Measurements from ENCODE around the gene DHX29. TPM values are rescaled to one million over a fixed set of nuclear protein-coding genes. Genes with fewer than 3 reads are reported as not detected.

DHX29 gene
- total and polyA plus RNA-seq, 2 donors (not counting 1 experiment from before 2014, with no cell fraction given), result 3.9 to 18.1 TPM

DNA sequence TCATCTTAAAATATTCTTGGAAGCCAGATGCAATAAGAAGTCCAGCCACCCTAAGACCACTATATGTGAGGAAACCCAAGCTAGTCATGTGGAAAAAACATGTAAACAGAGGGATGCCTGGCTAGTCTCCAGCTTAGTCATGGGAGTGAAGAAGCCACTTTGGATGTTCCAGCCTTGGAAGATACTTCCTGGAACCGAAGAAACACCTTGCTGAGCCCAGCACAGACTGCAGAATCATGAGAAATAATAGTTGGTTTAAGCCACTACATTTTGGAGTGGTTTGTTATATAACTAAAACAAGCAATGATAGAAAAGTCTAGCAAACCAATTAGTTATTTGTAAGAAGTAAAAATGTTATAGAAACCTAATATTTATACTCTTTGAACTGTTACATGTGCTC is 12.6 kb downstream of the DHX29 start:
- WGBS (ENCODE audit: insufficient coverage), result no CpG with 5 or more reads among the region's 1 CpG

GRCh38 chr5:55290991-55291390 is 16.5 kb downstream of the DHX29 start:
- H3K27me3 ChIP-seq (replicated peaks in 1 of 4; ENCODE audit: control extremely low read depth in 1 of 4, control insufficient read depth in 3 of 4, insufficient read depth in 4 of 4, low read length in 3 of 4), result no peaks in the 10 kb centered on the region
- H3K27ac ChIP-seq (ENCODE audit: low read length in 2 of 2), result no peak overlapping the region
- DNase-seq (no peak), ATAC-seq (ENCODE audit: low read depth) (no peak)
- no peak overlapping the region for H3K4me2 ChIP-seq (replicated peaks; ENCODE audit: low read depth, low read length, poor library complexity, severe bottlenecking)
- no peak overlapping the region for H3K9ac ChIP-seq (ENCODE audit: low read length)
- H2AFZ ChIP-seq (ENCODE audit: insufficient read depth, low read depth, low read length, poor library complexity, severe bottlenecking), result no peak overlapping the region
- H3K79me2 ChIP-seq (ENCODE audit: control insufficient read depth, insufficient read depth, low read length), result no peaks in the 10 kb centered on the region
- no peaks in the 10 kb centered on the region for H3K9me3 Mint-ChIP-seq (ENCODE audit: insufficient read depth)
- intact Hi-C loops (cut with micrococcal nuclease), result no loop called here
- POLR2A ChIA-PET, result no interaction called here
- H3K9me3 ChIP-seq (ENCODE audit: control extremely low read depth in 1 of 3, control insufficient read depth in 2 of 3, insufficient read depth in 1 of 3, low read length in 2 of 3), result no peaks in the 10 kb centered on the region
- no peak overlapping the region for H3K4me3 Mint-ChIP-seq
- TF ChIP-seq CTCF (IDR thresholded peaks at IDR 0.05), result no peak
- no peak for TF ChIP-seq EZH2 (IDR thresholded peaks at IDR 0.05; ENCODE audit: borderline replicate concordance, insufficient read depth, low read depth, low read length, poor library complexity, severe bottlenecking)
- H3K4me1 Mint-ChIP-seq, result no peaks in the 10 kb centered on the region
- no peak overlapping the region for H3K4me3 ChIP-seq (ENCODE audit: control extremely low read depth in 1 of 5, extremely low read depth in 1 of 5, insufficient read depth in 1 of 5, low read depth in 2 of 5, low read length in 4 of 5)
- H4K20me1 ChIP-seq (ENCODE audit: control insufficient read depth, insufficient read depth, low read length, poor library complexity, severe bottlenecking), result no peaks in the 10 kb centered on the region
- 100% methylated on average over 1 of the region's 2 CpGs for WGBS (ENCODE audit: insufficient coverage)
- CTCF ChIA-PET, result no interaction called here
- H3K27me3 Mint-ChIP-seq, result no peaks in the 10 kb centered on the region
- no peak overlapping the region for H3K27ac Mint-ChIP-seq
- H3K36me3 ChIP-seq (replicated peaks in 1 of 2; ENCODE audit: control extremely low read depth in 1 of 2, control insufficient read depth in 1 of 2, extremely low read depth in 1 of 2, insufficient read depth in 2 of 2, low read length in 1 of 2), result peaks cover 13 to 61% of the 10 kb centered on the region in 2 experiments
- H3K4me1 ChIP-seq (ENCODE audit: control insufficient read depth in 2 of 2, insufficient read depth in 2 of 2, low read length in 2 of 2), result no peaks in the 10 kb centered on the region

More for the DNA sequence above, 12.6 kb downstream of the DHX29 start:
- Histone ChIP-seq H4K20me1 (ENCODE audit: control insufficient read depth, insufficient read depth, low read length, poor library complexity, severe bottlenecking) (no peaks in the 10 kb centered on the region), H3K4me2 (replicated peaks; ENCODE audit: low read depth, low read length, poor library complexity, severe bottlenecking) (no peak overlapping the region), H3K27ac (ENCODE audit: low read length in 2 of 2) (no peak overlapping the region), H3K36me3 (replicated peaks in 1 of 2; ENCODE audit: control extremely low read depth in 1 of 2, control insufficient read depth in 1 of 2, extremely low read depth in 1 of 2, insufficient read depth in 2 of 2, low read length in 1 of 2) (peaks cover 7 to 44% of the 10 kb centered on the region in 2 experiments), H3K79me2 (ENCODE audit: control insufficient read depth, insufficient read depth, low read length) (peaks cover under 1% of the 10 kb centered on the region), H3K9ac (ENCODE audit: low read length) (no peak overlapping the region), H3K4me1 (ENCODE audit: control insufficient read depth in 2 of 2, insufficient read depth in 2 of 2, low read length in 2 of 2) (no peaks in the 10 kb centered on the region), H3K9me3 (ENCODE audit: control extremely low read depth in 1 of 3, control insufficient read depth in 2 of 3, insufficient read depth in 1 of 3, low read length in 2 of 3) (no peaks in the 10 kb centered on the region), H2AFZ (ENCODE audit: insufficient read depth, low read depth, low read length, poor library complexity, severe bottlenecking) (no peak overlapping the region), H3K27me3 (replicated peaks in 1 of 4; ENCODE audit: control extremely low read depth in 1 of 4, control insufficient read depth in 3 of 4, insufficient read depth in 4 of 4, low read length in 3 of 4) (no peaks in the 10 kb centered on the region), H3K4me3 (ENCODE audit: control extremely low read depth in 1 of 5, extremely low read depth in 1 of 5, insufficient read depth in 1 of 5, low read depth in 2 of 5, low read length in 4 of 5) (no peak overlapping the region)
- H3K27ac Mint-ChIP-seq, result no peak overlapping the region
- TF ChIP-seq EZH2 (IDR thresholded peaks at IDR 0.05; ENCODE audit: borderline replicate concordance, insufficient read depth, low read depth, low read length, poor library complexity, severe bottlenecking) (no peak), CTCF (IDR thresholded peaks at IDR 0.05) (no peak)
- H3K9me3 Mint-ChIP-seq (ENCODE audit: insufficient read depth), result no peaks in the 10 kb centered on the region
- ChIA-PET CTCF (no interaction called here), POLR2A (no interaction called here)
- no peaks in the 10 kb centered on the region for H3K4me1 Mint-ChIP-seq
- DNase-seq (no peak), ATAC-seq (ENCODE audit: low read depth) (no peak)
- intact Hi-C loops (cut with micrococcal nuclease), result no loop called here
- no peak overlapping the region for H3K4me3 Mint-ChIP-seq
- H3K27me3 Mint-ChIP-seq, result no peaks in the 10 kb centered on the region
